T47D (cell line): ENCODE results near the gene SNAPC5.
"Not testable (repeated sequence)": the region's sequence is repeated elsewhere in the genome, so short reads cannot be mapped to it uniquely, and the experiment has no call there.

Experiments used
- DNase-seq, 2 experiments: peaks; one replicate each; pipeline versions ENCODE4 v3.0.0 to v3.0.0-alpha.2; 2011 to 2012; ENCODE audit warnings: low read depth in 1 of 2, low spot score in 1 of 2
- JUND ChIP-seq: IDR thresholded peaks from 2 replicates; pipeline ENCODE4 v1.6.1; 2012; ENCODE audit warnings: low read depth
- in situ Hi-C: cut with HindIII; loops from 2 replicates; pipeline ENCODE4 v1.10.0; 2016; ENCODE audit warnings: low sequenced_read_pairs, low pct_unique_long_range_greater_than_20kb

Gene SNAPC5

GRCh38 chr15:66462627-66463026 is 34.9 kb downstream of the SNAPC5 start:
- no peak for TF ChIP-seq JUND
- in situ Hi-C loops: no loop called here
- no peak for DNase-seq

GRCh38 chr15:66461917-66462316 is 35.6 kb downstream of the SNAPC5 start:
- in situ Hi-C loops: no loop called here
- TF ChIP-seq JUND: no peak
- no peak for DNase-seq

- DNase-seq, in situ Hi-C loops: not testable (repeated sequence)
These were observed 36.3 kb downstream of the SNAPC5 start for GRCh38 chr15:66461294-66461693.

DNA sequence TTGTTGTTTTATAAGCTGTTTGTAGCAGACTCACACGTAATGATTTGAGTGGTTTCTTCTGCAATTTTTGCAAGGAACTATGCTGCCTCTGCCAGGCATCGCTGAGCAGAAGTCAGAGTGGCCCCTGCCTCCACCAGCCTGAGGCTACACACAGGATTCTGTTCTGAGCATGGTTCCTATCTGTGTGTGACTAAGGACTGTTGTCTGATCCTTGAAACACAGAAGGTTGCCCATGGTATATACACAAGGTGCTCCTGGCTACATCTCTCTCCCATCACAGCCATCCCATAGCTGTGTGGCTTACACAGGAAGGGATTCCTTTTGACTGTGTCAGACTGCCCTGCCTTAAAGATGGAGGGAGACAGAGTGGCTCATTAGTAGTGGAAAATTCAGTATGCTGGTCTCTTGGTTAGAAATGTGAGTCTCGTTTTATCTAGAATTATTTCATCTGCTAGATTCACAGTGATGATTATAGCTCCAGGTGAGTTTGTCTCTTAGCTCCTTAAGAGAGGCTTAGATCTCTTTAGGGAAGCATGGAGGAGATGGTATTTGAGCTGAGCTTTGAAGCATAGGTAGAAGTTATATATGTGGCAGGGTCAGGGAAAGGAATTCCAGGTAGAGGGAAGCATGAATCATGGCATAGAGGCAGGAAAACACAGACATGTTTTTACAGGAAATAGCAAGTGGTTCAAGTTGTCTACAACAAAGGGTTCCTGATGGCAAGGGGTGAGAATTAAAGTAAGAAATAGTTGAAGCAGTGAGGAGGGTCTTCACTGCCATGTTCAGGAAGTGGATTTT is 37.5 kb downstream of the SNAPC5 start:
- TF ChIP-seq JUND: no peak
- in situ Hi-C loops: no loop called here
- no peak for DNase-seq

- no peak for TF ChIP-seq JUND
- no peak for DNase-seq
- in situ Hi-C loops: no loop called here
These were observed 41.4 kb downstream of the SNAPC5 start for GRCh38 chr15:66456211-66456610.

- TF ChIP-seq JUND: no peak
- in situ Hi-C loops: no loop called here
- no peak for DNase-seq
These were observed 43.4 kb downstream of the SNAPC5 start for GRCh38 chr15:66454143-66454542.

DNA sequence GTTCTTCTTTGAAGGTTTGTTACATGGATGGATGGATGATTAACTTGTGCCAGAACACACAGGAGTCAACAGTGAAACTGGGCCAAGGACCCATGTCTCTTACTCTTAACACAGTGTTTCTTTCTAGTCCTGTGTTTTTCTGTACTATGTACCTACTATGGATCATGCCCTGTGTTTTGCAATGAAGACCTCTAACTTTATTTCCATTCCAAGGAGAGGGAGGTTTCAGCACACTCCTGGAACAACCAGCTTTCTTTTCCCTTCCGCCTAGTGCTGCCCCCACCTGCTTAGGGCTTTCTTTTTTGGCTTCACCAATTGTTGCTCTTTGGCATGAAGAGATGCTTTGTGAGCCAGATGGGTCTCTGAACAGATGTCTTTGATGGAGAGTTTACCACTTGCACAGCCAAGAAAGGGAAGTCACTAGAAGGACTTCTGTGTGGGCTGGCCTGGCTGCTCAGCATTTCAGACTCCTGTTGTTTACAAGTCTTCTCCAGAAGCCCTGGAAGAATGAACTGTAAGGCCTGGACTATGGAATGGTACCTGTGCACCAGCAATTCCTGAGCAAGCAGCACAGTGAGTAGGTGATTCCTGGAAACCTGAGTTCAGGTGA is 44.5 kb downstream of the SNAPC5 start:
- no peak for TF ChIP-seq JUND
- DNase-seq: no peak
- in situ Hi-C loops: no loop called here

GRCh38 chr15:66452420-66452819 is 45.1 kb downstream of the SNAPC5 start:
- in situ Hi-C loops: no loop called here
- no peak for TF ChIP-seq JUND
- no peak for DNase-seq
